OCI-LY1 (cell line): ENCODE results near the gene MAP3K10.
"Not testable (repeated sequence)": the region's sequence is repeated elsewhere in the genome, so short reads cannot be mapped to it uniquely, and the experiment has no call there.

Experiments used
- H2AFZ ChIP-seq: fragments of 200-600 bp; sonication (generic), shearing (Covaris generic); 2 replicates; pipeline ENCODE4 v1.6.0; 2014; ENCODE audit warnings: antibody characterized with exemption, mild to moderate bottlenecking, low read length
- H3F3A ChIP-seq: fragments of 200-600 bp; sonication (generic), shearing (Covaris generic); 2 replicates; pipeline ENCODE4 v1.6.0; 2014; ENCODE audit warnings: mild to moderate bottlenecking, antibody characterized with exemption, low read length, moderate library complexity; ENCODE audit not compliant: insufficient read depth
- H3K27ac ChIP-seq: fragments of 200-600 bp; sonication (generic); 2 replicates; pipeline ENCODE4 v1.5.1; 2014; ENCODE audit warnings: low read length, mixed run types, mild to moderate bottlenecking, low read depth; ENCODE audit not compliant: poor library complexity, severe bottlenecking
- H3K27me3 ChIP-seq: fragments of 200-600 bp; sonication (generic); 2 replicates; pipeline ENCODE4 v1.6.0; 2014; ENCODE audit warnings: antibody characterized with exemption, mild to moderate bottlenecking, low read length, moderate library complexity; ENCODE audit not compliant: insufficient read depth
- H3K36me3 ChIP-seq: fragments of 200-600 bp; sonication (generic); 2 replicates; pipeline ENCODE4 v1.6.1; 2014; ENCODE audit warnings: mild to moderate bottlenecking, antibody characterized with exemption, low read length, moderate library complexity, mixed read lengths; ENCODE audit not compliant: insufficient read depth
- H3K4me1 ChIP-seq: fragments of 200-600 bp; sonication (generic); 2 replicates; pipeline ENCODE4 v1.5.1; 2014; ENCODE audit warnings: mild to moderate bottlenecking, low read length, moderate library complexity; ENCODE audit not compliant: insufficient read depth, severe bottlenecking
- H3K4me2 ChIP-seq: fragments of 200-600 bp; sonication (generic), shearing (Covaris generic); 2 replicates; pipeline ENCODE4 v1.6.1; 2014; ENCODE audit warnings: low read length
- H3K4me3 ChIP-seq: fragments of 200-600 bp; sonication (generic); 2 replicates; pipeline ENCODE4 v1.5.1; 2014; ENCODE audit warnings: low read length, low read depth, mild to moderate bottlenecking, mixed read lengths; ENCODE audit not compliant: poor library complexity, severe bottlenecking
- H3K79me2 ChIP-seq: fragments of 200-600 bp; shearing (Covaris generic); 2 replicates; pipeline ENCODE4 v1.6.1; 2016; ENCODE audit warnings: mixed run types, low read length, mixed read lengths; ENCODE audit not compliant: insufficient read depth
- H3K9ac ChIP-seq: fragments of 200-600 bp; sonication (generic), shearing (Covaris generic); 2 replicates; pipeline ENCODE4 v1.6.1; 2014; ENCODE audit warnings: mild to moderate bottlenecking, low read length, mixed read lengths
- H3K9me2 ChIP-seq: fragments of 200-600 bp; sonication (generic), shearing (Covaris generic); 2 replicates; pipeline ENCODE4 v1.6.1; 2014; ENCODE audit warnings: low read depth, mild to moderate bottlenecking, low read length, mixed read lengths
- H3K9me3 ChIP-seq: fragments of 200-600 bp; shearing (Covaris generic); 2 replicates; pipeline ENCODE4 v1.6.1; 2014; ENCODE audit warnings: low read length, mixed read lengths
- H4K20me1 ChIP-seq: fragments of 200-600 bp; sonication (generic), shearing (Covaris generic); 2 replicates; pipeline ENCODE4 v1.6.0; 2016; ENCODE audit warnings: mild to moderate bottlenecking, low read length; ENCODE audit not compliant: insufficient read depth
- EZH2 ChIP-seq: fragments of 200-600 bp; sonication (generic), shearing (Covaris generic); IDR thresholded peaks from 2 replicates; pipeline ENCODE4 v1.8.0; 2017; ENCODE audit warnings: borderline replicate concordance, mixed run types, mild to moderate bottlenecking, antibody characterized with exemption, low read length, moderate library complexity, mixed read lengths
- TF ChIP-seq, protein P1 (sequence below): fragments of 200-600 bp; sonication (generic), shearing (Covaris generic); IDR thresholded peaks from 2 replicates; pipeline ENCODE4 v1.5.1; 2017; ENCODE audit warnings: mild to moderate bottlenecking, antibody characterized with exemption, low read length, moderate library complexity, mixed read lengths

Gene MAP3K10

GRCh38 chr19:40165362-40165937 lies 25.8 kb upstream of the MAP3K10 start:
- Histone ChIP-seq H3K9me2 (no peaks in the 10 kb centered on the region), H4K20me1 (no peaks in the 10 kb centered on the region), H3K36me3 (no peaks in the 10 kb centered on the region), H3K27ac (no peak overlapping the region), H3K4me1 (no peaks in the 10 kb centered on the region), H3K79me2 (no peaks in the 10 kb centered on the region), H3K9ac (no peak overlapping the region), H3K4me2 (no peak overlapping the region), H3K27me3 (no peaks in the 10 kb centered on the region), H2AFZ (no peak overlapping the region), H3K9me3 (no peaks in the 10 kb centered on the region), H3K4me3 (no peak overlapping the region), H3F3A (no peaks in the 10 kb centered on the region)
- TF ChIP-seq, protein P1, sequence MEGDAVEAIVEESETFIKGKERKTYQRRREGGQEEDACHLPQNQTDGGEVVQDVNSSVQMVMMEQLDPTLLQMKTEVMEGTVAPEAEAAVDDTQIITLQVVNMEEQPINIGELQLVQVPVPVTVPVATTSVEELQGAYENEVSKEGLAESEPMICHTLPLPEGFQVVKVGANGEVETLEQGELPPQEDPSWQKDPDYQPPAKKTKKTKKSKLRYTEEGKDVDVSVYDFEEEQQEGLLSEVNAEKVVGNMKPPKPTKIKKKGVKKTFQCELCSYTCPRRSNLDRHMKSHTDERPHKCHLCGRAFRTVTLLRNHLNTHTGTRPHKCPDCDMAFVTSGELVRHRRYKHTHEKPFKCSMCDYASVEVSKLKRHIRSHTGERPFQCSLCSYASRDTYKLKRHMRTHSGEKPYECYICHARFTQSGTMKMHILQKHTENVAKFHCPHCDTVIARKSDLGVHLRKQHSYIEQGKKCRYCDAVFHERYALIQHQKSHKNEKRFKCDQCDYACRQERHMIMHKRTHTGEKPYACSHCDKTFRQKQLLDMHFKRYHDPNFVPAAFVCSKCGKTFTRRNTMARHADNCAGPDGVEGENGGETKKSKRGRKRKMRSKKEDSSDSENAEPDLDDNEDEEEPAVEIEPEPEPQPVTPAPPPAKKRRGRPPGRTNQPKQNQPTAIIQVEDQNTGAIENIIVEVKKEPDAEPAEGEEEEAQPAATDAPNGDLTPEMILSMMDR = peak; percentile 72
- TF ChIP-seq EZH2 = no peak

- not testable (repeated sequence) for H3K9me2 ChIP-seq, H4K20me1 ChIP-seq, H3K9me3 ChIP-seq, H3K36me3 ChIP-seq, H3K4me2 ChIP-seq, H3K27me3 ChIP-seq, H3F3A ChIP-seq, H2AFZ ChIP-seq, H3K9ac ChIP-seq, H3K4me1 ChIP-seq, H3K27ac ChIP-seq, H3K79me2 ChIP-seq, H3K4me3 ChIP-seq
Measured at GRCh38 chr19:40169482-40170302, 21.5 kb upstream of the MAP3K10 start.

GRCh38 chr19:40170303-40170989 lies 20.8 kb upstream of the MAP3K10 start:
- H3F3A ChIP-seq, H4K20me1 ChIP-seq, H3K4me1 ChIP-seq, H3K79me2 ChIP-seq, H3K36me3 ChIP-seq, H3K27me3 ChIP-seq, H3K4me2 ChIP-seq, H3K27ac ChIP-seq, H3K9me2 ChIP-seq, H3K4me3 ChIP-seq, H2AFZ ChIP-seq, H3K9ac ChIP-seq, H3K9me3 ChIP-seq: not testable (repeated sequence)

- not testable (repeated sequence) for H3K9ac ChIP-seq, H4K20me1 ChIP-seq, H3K4me1 ChIP-seq, H3K36me3 ChIP-seq, H3K27ac ChIP-seq, H3K9me2 ChIP-seq, H3K27me3 ChIP-seq, H3K79me2 ChIP-seq, H3F3A ChIP-seq, H3K9me3 ChIP-seq, H3K4me2 ChIP-seq, H2AFZ ChIP-seq, H3K4me3 ChIP-seq
Measured at GRCh38 chr19:40171293-40171692, 19.9 kb upstream of the MAP3K10 start.
